Measurements from ENCODE around the gene GP1BB. TPM values are rescaled to one million over a fixed set of nuclear protein-coding genes. Genes with fewer than 3 reads are reported as not detected.
"Not testable (repeated sequence)": the region's sequence is repeated elsewhere in the genome, so short reads cannot be mapped to it uniquely, and the experiment has no call there.

The GP1BB gene
- polyA plus RNA-seq, 2 of the 4 experiments (the other 2 are of a cell fraction): 0.06 to 0.48 TPM

DNA sequence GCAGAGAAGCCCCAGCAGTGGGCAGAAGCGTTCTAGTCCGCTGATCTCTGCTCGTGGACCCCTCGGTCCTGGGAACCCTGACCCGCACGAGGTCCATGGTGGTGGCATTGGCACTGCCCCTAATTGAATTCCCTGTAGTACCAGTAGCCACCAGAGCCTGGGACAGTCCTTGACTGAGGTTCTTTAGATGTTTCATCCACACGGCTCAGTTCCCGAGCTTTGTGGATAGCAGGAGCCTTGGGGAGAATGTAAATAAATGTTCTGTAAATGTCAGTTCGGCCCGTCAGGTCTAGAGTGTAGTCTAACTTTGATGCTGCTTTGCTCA is 48.4 kb upstream of the GP1BB start:
- Histone ChIP-seq H3K9me3 (no peaks in the 10 kb centered on the region; the same call in 2 of the 3 replicates), H3K4me2 (no peak overlapping the region), H3K4me3 (no peak overlapping the region), H3K27ac (no peak overlapping the region), H3K4me1 (no peaks in the 10 kb centered on the region)
- DNase-seq (ENCODE audit: low read depth in 1 of 2, low spot score in 1 of 2) (no peak), FAIRE-seq (no peak), ATAC-seq (peak; percentile 39 to 56; a peak in 1 of 6 replicates)
- 49% methylated on average over 9 of the region's 10 CpGs for WGBS (ENCODE audit: missing lambda C conversion rate)
- POLR2A ChIA-PET: no interaction called here
- TF ChIP-seq ESRRA (IDR thresholded peaks at IDR 0.05; ENCODE audit: borderline replicate concordance, low read length): no peak
- TF ChIP-seq ZSCAN20 (CRISPR knock-in tag; IDR thresholded peaks at IDR 0.05): no peak
- no peak for TF ChIP-seq ZC3H11A (IDR thresholded peaks at IDR 0.05)
- no peak for TF ChIP-seq RARB (CRISPR knock-in tag; IDR thresholded peaks at IDR 0.05)
- TF ChIP-seq, protein P1, sequence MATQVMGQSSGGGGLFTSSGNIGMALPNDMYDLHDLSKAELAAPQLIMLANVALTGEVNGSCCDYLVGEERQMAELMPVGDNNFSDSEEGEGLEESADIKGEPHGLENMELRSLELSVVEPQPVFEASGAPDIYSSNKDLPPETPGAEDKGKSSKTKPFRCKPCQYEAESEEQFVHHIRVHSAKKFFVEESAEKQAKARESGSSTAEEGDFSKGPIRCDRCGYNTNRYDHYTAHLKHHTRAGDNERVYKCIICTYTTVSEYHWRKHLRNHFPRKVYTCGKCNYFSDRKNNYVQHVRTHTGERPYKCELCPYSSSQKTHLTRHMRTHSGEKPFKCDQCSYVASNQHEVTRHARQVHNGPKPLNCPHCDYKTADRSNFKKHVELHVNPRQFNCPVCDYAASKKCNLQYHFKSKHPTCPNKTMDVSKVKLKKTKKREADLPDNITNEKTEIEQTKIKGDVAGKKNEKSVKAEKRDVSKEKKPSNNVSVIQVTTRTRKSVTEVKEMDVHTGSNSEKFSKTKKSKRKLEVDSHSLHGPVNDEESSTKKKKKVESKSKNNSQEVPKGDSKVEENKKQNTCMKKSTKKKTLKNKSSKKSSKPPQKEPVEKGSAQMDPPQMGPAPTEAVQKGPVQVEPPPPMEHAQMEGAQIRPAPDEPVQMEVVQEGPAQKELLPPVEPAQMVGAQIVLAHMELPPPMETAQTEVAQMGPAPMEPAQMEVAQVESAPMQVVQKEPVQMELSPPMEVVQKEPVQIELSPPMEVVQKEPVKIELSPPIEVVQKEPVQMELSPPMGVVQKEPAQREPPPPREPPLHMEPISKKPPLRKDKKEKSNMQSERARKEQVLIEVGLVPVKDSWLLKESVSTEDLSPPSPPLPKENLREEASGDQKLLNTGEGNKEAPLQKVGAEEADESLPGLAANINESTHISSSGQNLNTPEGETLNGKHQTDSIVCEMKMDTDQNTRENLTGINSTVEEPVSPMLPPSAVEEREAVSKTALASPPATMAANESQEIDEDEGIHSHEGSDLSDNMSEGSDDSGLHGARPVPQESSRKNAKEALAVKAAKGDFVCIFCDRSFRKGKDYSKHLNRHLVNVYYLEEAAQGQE (IDR thresholded peaks at IDR 0.05): no peak
- no peak for TF ChIP-seq MYC (IDR thresholded peaks at IDR 0.05; ENCODE audit: borderline replicate concordance, low read length)
- TF ChIP-seq CEBPB (IDR thresholded peaks at IDR 0.05): no peak
- no peak for TF ChIP-seq NPAS2 (CRISPR knock-in tag; IDR thresholded peaks at IDR 0.05; ENCODE audit: borderline replicate concordance)
- TF ChIP-seq EHF (CRISPR knock-in tag; IDR thresholded peaks at IDR 0.05): no peak
- no peak for TF ChIP-seq GATA3 (IDR thresholded peaks at IDR 0.05; ENCODE audit: borderline replicate concordance)
- no peak for TF ChIP-seq CBX8 (IDR thresholded peaks at IDR 0.05)
- no peak for TF ChIP-seq HMGXB4 (CRISPR knock-in tag; IDR thresholded peaks at IDR 0.05; ENCODE audit: borderline replicate concordance)
- TF ChIP-seq PHF8 (IDR thresholded peaks at IDR 0.05; ENCODE audit: borderline replicate concordance, low read depth): no peak
- CTCF ChIA-PET: interaction anchor here (1.2 to 1.4 kb wide), 2 partner anchors 11 to 56 kb away, joined by 4 read pairs; no protein-coding TSS in a partner anchor

- WGBS (ENCODE audit: missing lambda C conversion rate): 66% methylated on average over 7 of the region's 7 CpGs
Observed at GRCh38 chr22:19675428-19675827, 47.9 kb upstream of the GP1BB start.

DNA sequence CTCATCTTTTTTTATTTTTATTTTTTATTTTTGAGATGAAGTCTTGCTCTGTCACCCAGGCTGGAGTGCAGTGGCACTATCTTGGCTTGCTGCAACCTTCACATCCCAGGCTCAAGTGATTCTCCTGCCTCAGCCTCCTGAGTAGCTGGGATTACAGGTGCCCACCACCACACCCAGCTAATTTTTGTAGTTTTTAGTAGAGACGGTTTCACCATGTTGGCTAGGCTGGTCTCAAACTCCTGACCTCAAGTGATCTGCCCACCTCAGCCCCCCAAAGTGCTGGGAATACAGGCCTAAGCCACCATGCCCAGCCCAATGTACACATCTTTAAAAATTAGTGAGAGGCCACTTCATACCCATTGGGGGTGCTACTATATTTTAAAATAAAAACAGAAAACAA is 46.9 kb upstream of the GP1BB start:
- FAIRE-seq; ATAC-seq; H3K4me2 ChIP-seq; H3K9me3 ChIP-seq; POLR2A ChIA-PET; DNase-seq (ENCODE audit: low read depth in 1 of 2, low spot score in 1 of 2); H3K4me3 ChIP-seq; H3K27ac ChIP-seq; H3K4me1 ChIP-seq: not testable (repeated sequence)
- WGBS (ENCODE audit: missing lambda C conversion rate): 50% methylated on average over 1 of the region's 1 CpG
- CTCF ChIA-PET: interaction anchor here (1.4 kb wide), 1 partner anchor 54 kb away, joined by 4 read pairs; no protein-coding TSS in a partner anchor

More at GRCh38 chr22:19675428-19675827, 47.9 kb upstream of the GP1BB start:
- Histone ChIP-seq H3K4me3 (no peak overlapping the region), H3K27ac (no peak overlapping the region), H3K4me2 (no peak overlapping the region), H3K4me1 (no peaks in the 10 kb centered on the region), H3K9me3 (no peaks in the 10 kb centered on the region; the same call in 2 of the 3 replicates)
- ChIA-PET CTCF (interaction anchor here (1.0 to 1.4 kb wide), 3 partner anchors 11 to 55 kb away, joined by 3 to 4 read pairs (median 4); no protein-coding TSS in a partner anchor), POLR2A (no interaction called here)
- TF ChIP-seq SMC3 (IDR thresholded peaks at IDR 0.05) (no peak), ZNF302 (CRISPR knock-in tag; IDR thresholded peaks at IDR 0.05) (no peak), HOXB5 (CRISPR knock-in tag; IDR thresholded peaks at IDR 0.05) (no peak), CBX8 (IDR thresholded peaks at IDR 0.05) (no peak), JUNB (IDR thresholded peaks at IDR 0.05) (no peak), ZC3H11A (IDR thresholded peaks at IDR 0.05) (no peak), FOSL2 (IDR thresholded peaks at IDR 0.05) (no peak), FOSL2 (CRISPR knock-in tag; IDR thresholded peaks at IDR 0.05) (no peak), NFE2L2 (conservative IDR thresholded peaks at IDR 0.05; ENCODE audit: low read length) (no peak), POLR2AphosphoS2 (conservative IDR thresholded peaks at IDR 0.05; ENCODE audit: low read length) (no peak), CBX2 (IDR thresholded peaks at IDR 0.05; ENCODE audit: borderline replicate concordance, low read depth) (no peak), JUN (IDR thresholded peaks at IDR 0.05) (no peak)
- TF ChIP-seq, protein P2, sequence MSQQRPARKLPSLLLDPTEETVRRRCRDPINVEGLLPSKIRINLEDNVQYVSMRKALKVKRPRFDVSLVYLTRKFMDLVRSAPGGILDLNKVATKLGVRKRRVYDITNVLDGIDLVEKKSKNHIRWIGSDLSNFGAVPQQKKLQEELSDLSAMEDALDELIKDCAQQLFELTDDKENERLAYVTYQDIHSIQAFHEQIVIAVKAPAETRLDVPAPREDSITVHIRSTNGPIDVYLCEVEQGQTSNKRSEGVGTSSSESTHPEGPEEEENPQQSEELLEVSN (IDR thresholded peaks at IDR 0.05; ENCODE audit: borderline replicate concordance, low read depth): no peak
- TF ChIP-seq, protein P3, sequence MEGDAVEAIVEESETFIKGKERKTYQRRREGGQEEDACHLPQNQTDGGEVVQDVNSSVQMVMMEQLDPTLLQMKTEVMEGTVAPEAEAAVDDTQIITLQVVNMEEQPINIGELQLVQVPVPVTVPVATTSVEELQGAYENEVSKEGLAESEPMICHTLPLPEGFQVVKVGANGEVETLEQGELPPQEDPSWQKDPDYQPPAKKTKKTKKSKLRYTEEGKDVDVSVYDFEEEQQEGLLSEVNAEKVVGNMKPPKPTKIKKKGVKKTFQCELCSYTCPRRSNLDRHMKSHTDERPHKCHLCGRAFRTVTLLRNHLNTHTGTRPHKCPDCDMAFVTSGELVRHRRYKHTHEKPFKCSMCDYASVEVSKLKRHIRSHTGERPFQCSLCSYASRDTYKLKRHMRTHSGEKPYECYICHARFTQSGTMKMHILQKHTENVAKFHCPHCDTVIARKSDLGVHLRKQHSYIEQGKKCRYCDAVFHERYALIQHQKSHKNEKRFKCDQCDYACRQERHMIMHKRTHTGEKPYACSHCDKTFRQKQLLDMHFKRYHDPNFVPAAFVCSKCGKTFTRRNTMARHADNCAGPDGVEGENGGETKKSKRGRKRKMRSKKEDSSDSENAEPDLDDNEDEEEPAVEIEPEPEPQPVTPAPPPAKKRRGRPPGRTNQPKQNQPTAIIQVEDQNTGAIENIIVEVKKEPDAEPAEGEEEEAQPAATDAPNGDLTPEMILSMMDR (IDR thresholded peaks at IDR 0.05): no peak
- FAIRE-seq (no peak), DNase-seq (ENCODE audit: low read depth in 1 of 2, low spot score in 1 of 2) (no peak), ATAC-seq (no peak)

All from A549 (cell line).